Fibroblast of upper back skin (primary cell): ENCODE measurements around the gene CD247.
A peak's percentile ranks its signal among the peaks of the same experiment; 100 is the strongest.

Experiments
- DNase-seq: peaks from one replicate; pipeline ENCODE4 v3.0.0-alpha.2; 2013

Gene CD247

GRCh38 chr1:167431909-167432650, 86.2 kb downstream of the CD247 start:
- DNase-seq: no peak

GRCh38 chr1:167431261-167431908, 86.9 kb downstream of the CD247 start:
- no peak for DNase-seq

- no peak for DNase-seq
Observed at GRCh38 chr1:167430849-167431242, 87.5 kb downstream of the CD247 start.

- DNase-seq: no peak
Observed at GRCh38 chr1:167430134-167430848, 88.0 kb downstream of the CD247 start.

- DNase-seq: no peak
Observed at GRCh38 chr1:167429612-167430011, 88.7 kb downstream of the CD247 start.

- no peak for DNase-seq
Observed at GRCh38 chr1:167428395-167428794, 89.9 kb downstream of the CD247 start.

GRCh38 chr1:167427848-167428247, 90.5 kb downstream of the CD247 start:
- DNase-seq: peak; percentile 5

GRCh38 chr1:167426716-167427115, 91.6 kb downstream of the CD247 start:
- no peak for DNase-seq

- DNase-seq: no peak
Observed at GRCh38 chr1:167425482-167425881, 92.8 kb downstream of the CD247 start.

GRCh38 chr1:167423684-167424619, 94.4 kb downstream of the CD247 start:
- DNase-seq: no peak

GRCh38 chr1:167420510-167420909, 97.8 kb downstream of the CD247 start:
- no peak for DNase-seq

GRCh38 chr1:167419245-167419644, 99.1 kb downstream of the CD247 start:
- DNase-seq: no peak

GRCh38 chr1:167418391-167418790, 99.9 kb downstream of the CD247 start:
- no peak for DNase-seq

GRCh38 chr1:167416506-167416905, 101.8 kb downstream of the CD247 start:
- no peak for DNase-seq

GRCh38 chr1:167413328-167413727, 105.0 kb downstream of the CD247 start:
- no peak for DNase-seq

- no peak for DNase-seq
Observed at GRCh38 chr1:167412920-167413319, 105.4 kb downstream of the CD247 start.

GRCh38 chr1:167412072-167412471, 106.3 kb downstream of the CD247 start:
- no peak for DNase-seq

GRCh38 chr1:167409183-167409582, 109.1 kb downstream of the CD247 start:
- DNase-seq: no peak

GRCh38 chr1:167408355-167408754, 110.0 kb downstream of the CD247 start:
- no peak for DNase-seq

- no peak for DNase-seq
Observed at GRCh38 chr1:167404908-167405307, 113.4 kb downstream of the CD247 start.

- no peak for DNase-seq
Observed at GRCh38 chr1:167404161-167404888, 114.0 kb downstream of the CD247 start.

GRCh38 chr1:167401260-167401873, 117.0 kb downstream of the CD247 start:
- DNase-seq: peak; percentile 22
